Measurements from ENCODE around the gene EXOSC5. TPM values are rescaled to one million over a fixed set of nuclear protein-coding genes. Genes with fewer than 3 reads are reported as not detected.

Gene EXOSC5
- total and polyA plus RNA-seq, 2 of the 4 experiments (the other 2 are of a cell fraction): 19.0 to 25.2 TPM

DNA sequence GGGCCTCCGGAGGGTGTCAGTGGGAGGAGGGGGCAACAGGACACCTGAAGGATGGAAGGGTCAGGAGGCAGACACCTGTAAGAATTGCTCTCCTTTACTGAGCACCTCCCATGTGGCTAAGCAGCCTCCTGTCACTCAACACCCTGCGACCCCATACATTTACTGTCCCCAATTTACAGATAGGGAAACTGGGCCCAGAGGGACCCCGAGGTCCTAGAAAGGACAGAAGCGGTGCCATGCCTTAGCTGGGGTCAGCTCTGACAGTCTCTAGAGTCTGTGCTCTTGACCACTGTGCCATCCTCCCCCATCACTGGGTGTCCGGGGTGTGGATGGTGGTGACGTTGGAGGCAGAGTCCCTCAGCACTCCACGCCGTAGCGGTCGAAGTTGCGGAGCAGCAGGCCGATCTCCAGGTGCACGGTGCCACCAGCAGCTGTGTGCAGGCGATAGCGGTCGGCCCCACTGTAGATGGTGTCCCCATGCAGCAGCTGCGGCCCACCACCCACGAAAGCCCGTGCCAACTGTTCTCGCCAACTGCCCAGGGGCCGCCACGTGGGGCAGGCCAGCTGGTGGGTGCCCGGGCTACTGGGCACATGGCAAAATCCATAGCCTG, 42.7 kb downstream of the EXOSC5 start:
- dilution Hi-C loops (cut with HindIII; ENCODE audit: low sequenced_read_pairs, unreplicated experiment) (no loop called here), intact Hi-C loops (cut with micrococcal nuclease) (loop anchor here (5.0 kb wide), 2 partner anchors 43 to 92 kb away; partner anchors contain the start of genes BCKDHA, EXOSC5 and HNRNPUL1), in situ Hi-C loops (cut with MboI; ENCODE audit: low sequenced_read_pairs) (no loop called here)
- no peak overlapping the region; the same call in 1 of the 2 replicates for H2BK20ac ChIP-seq (ENCODE audit: low read depth, low read length)
- H4K5ac ChIP-seq (ENCODE audit: low read depth, low read length): peak overlapping the region; percentile 47; the same call in 1 of the 2 replicates
- peak overlapping the region; percentile 49 to 87; a peak in 1 of 4 replicates for H4K8ac ChIP-seq (ENCODE audit: low read depth in 2 of 2, low read length in 2 of 2)
- no peaks in the 10 kb centered on the region for H3K36me3 ChIP-seq (ENCODE audit: control insufficient read depth, insufficient read depth, low read length)
- no peaks in the 10 kb centered on the region for H3K27me3 ChIP-seq (ENCODE audit: control insufficient read depth, insufficient read depth, low read length)
- peak overlapping the region; percentile 42 for H2BK5ac ChIP-seq (ENCODE audit: low read depth, low read length, poor library complexity, severe bottlenecking)
- no peaks in the 10 kb centered on the region for H3K4me1 ChIP-seq (ENCODE audit: control insufficient read depth, insufficient read depth, low read length)
- no peak overlapping the region for H3K23ac ChIP-seq (ENCODE audit: low read depth, low read length)
- H2AK9ac ChIP-seq (replicated peaks; ENCODE audit: low read depth, low read length, poor library complexity): peak overlapping the region; percentile 86
- H3K4me2 ChIP-seq (ENCODE audit: low read depth, low read length): peak overlapping the region; percentile 76
- peak overlapping the region; percentile 88 for H2AFZ ChIP-seq (replicated peaks; ENCODE audit: low read length, poor library complexity)
- peak overlapping the region; percentile 56; the same call in 1 of the 3 replicates for H2BK15ac ChIP-seq (ENCODE audit: low read depth, low read length)
- H4K91ac ChIP-seq (ENCODE audit: insufficient read depth, low read depth, low read length): 0 out of 2 replicates have a peak overlapping the region, but pooled peaks have one; percentile 32
- peak overlapping the region; percentile 86 for H3K9ac ChIP-seq (ENCODE audit: low read depth, low read length)
- ChIA-PET CTCF (no interaction called here), POLR2A (ENCODE audit: unreplicated experiment) (no interaction called here)
- peak overlapping the region; percentile 71 for H2BK120ac ChIP-seq (ENCODE audit: low read depth, low read length)
- no peak for ATAC-seq (ENCODE audit: low read depth)
- peak overlapping the region; percentile 77 for H2AK5ac ChIP-seq (ENCODE audit: low read depth, low read length)
- WGBS, 2 experiments (ENCODE audit: extremely low coverage in 2 of 2, insufficient read length in 1 of 2): 93% methylated on average over 15 of the region's 23 CpGs; no CpG with 5 or more reads in 1 of the 2 experiments
- peak overlapping the region; percentile 73 for H3K27ac ChIP-seq (ENCODE audit: insufficient read depth, low read length)
- BruUV-seq (replicated peaks): no TSS peak
- no peak overlapping the region for H3K56ac ChIP-seq (ENCODE audit: extremely low read depth, insufficient read depth, low read length)
- H3K9me3 ChIP-seq (ENCODE audit: control insufficient read depth, insufficient read depth, low read length): no peaks in the 10 kb centered on the region
- peaks cover 37% of the 10 kb centered on the region for H4K20me1 ChIP-seq (ENCODE audit: insufficient read depth, low read length)
- peaks cover 8 to 40% of the 10 kb centered on the region in 2 experiments; a peak in 3 of 4 replicates for H3K79me1 ChIP-seq (ENCODE audit: low read depth in 1 of 2, low read length in 2 of 2)
- TF ChIP-seq ELK1 (IDR thresholded peaks at IDR 0.05; ENCODE audit: borderline replicate concordance, low read depth, low read length) (no peak), RCOR1 (IDR thresholded peaks at IDR 0.05; ENCODE audit: insufficient replicate concordance, low read length) (no peak)
- H3K4me3 ChIP-seq (ENCODE audit: insufficient read depth, low read depth, low read length): peak overlapping the region; percentile 76
- DNase-seq: no peak
- peak overlapping the region; percentile 73; the same call in 1 of the 2 replicates for H3K14ac ChIP-seq (replicated peaks; ENCODE audit: low read depth, low read length)
- no peaks in the 10 kb centered on the region for H3K9me1 ChIP-seq (ENCODE audit: insufficient read depth, low read length)
- H3K4ac ChIP-seq (ENCODE audit: low read depth, low read length): peak overlapping the region; percentile 73
- peak overlapping the region; percentile 58 for H3K18ac ChIP-seq (ENCODE audit: low read depth, low read length)
